CD14-positive monocyte (primary cell): ENCODE data around the gene FHIT. TPM values are rescaled to one million over a fixed set of nuclear protein-coding genes. Genes with fewer than 3 reads are reported as not detected.

Source experiments
- DNase-seq, 3 donors: peaks; one replicate each; pipeline ENCODE4 v3.0.0-alpha.2; 2011 to 2022
- H2AFZ ChIP-seq: 2 replicates; pipeline ENCODE4 v1.6.0; 2012; ENCODE audit warnings: mild to moderate bottlenecking, low read depth, low read length, inconsistent platforms; ENCODE audit not compliant: insufficient read depth, poor library complexity, severe bottlenecking
- H3K27ac ChIP-seq, 2 donors: 1 replicate in 1 of 2; 2 replicates in 1 of 2; pipeline ENCODE4 v1.5.1; 2012 to 2013; ENCODE audit warnings: low read length in 2 of 2, control low read depth in 1 of 2, inconsistent platforms in 1 of 2, low read depth in 1 of 2, mild to moderate bottlenecking in 1 of 2
- H3K27me3 ChIP-seq, 2 donors: one replicate each; pipeline versions ENCODE4 v1.6.0 to v1.6.1; 2011 to 2013; ENCODE audit warnings: low read length in 2 of 2; ENCODE audit not compliant: control insufficient read depth in 2 of 2, insufficient read depth in 2 of 2
- H3K36me3 ChIP-seq, 2 donors: replicated peaks in 1 of 2; 1 replicate in 1 of 2; 2 replicates in 1 of 2; pipeline versions ENCODE4 v1.5.1 to v1.6.1; 2012 to 2013; ENCODE audit warnings: low read length in 2 of 2, control low read depth in 1 of 2, inconsistent platforms in 1 of 2, mild to moderate bottlenecking in 1 of 2; ENCODE audit not compliant: insufficient read depth in 2 of 2, control insufficient read depth in 1 of 2
- H3K4me1 ChIP-seq, 2 donors: 1 replicate in 1 of 2; 2 replicates in 1 of 2; pipeline versions ENCODE4 v1.5.1 to v1.6.1; 2012 to 2013; ENCODE audit warnings: low read length in 2 of 2, control low read depth in 1 of 2, inconsistent platforms in 1 of 2, mild to moderate bottlenecking in 1 of 2, moderate library complexity in 1 of 2; ENCODE audit not compliant: insufficient read depth in 2 of 2, control insufficient read depth in 1 of 2
- H3K4me2 ChIP-seq: replicated peaks from 2 replicates; pipeline ENCODE3; 2012; ENCODE audit warnings: low read length, moderate library complexity, mild to moderate bottlenecking; ENCODE audit not compliant: poor library complexity, severe bottlenecking; ENCODE audit errors: extremely low read depth
- H3K4me3 ChIP-seq, 3 experiments: fragments of 200-600 bp in 1 of 3; sonication (generic) in 1 of 3; replicated peaks in 1 of 3; 1 replicate in 2 of 3; 2 replicates in 1 of 3; pipeline ENCODE4 v1.5.1; 2011 to 2013; ENCODE audit warnings: low read length in 3 of 3, mild to moderate bottlenecking in 3 of 3, control low read depth in 2 of 3, low read depth in 2 of 3, inconsistent platforms in 1 of 3, moderate library complexity in 1 of 3
- H3K79me2 ChIP-seq: 2 replicates; pipeline ENCODE4 v1.6.0; 2012; ENCODE audit warnings: mild to moderate bottlenecking, control low read depth, inconsistent platforms, low read length, moderate library complexity; ENCODE audit not compliant: insufficient read depth
- H3K9ac ChIP-seq: 2 replicates; pipeline ENCODE4 v1.6.0; 2017; ENCODE audit warnings: low read length, mild to moderate bottlenecking; ENCODE audit not compliant: insufficient read depth, poor library complexity, severe bottlenecking
- H3K9me3 ChIP-seq, 2 donors: replicated peaks in 1 of 2; 1 replicate in 1 of 2; 2 replicates in 1 of 2; pipeline versions ENCODE4 v1.5.1 to v1.6.1; 2012 to 2013; ENCODE audit warnings: low read length in 2 of 2, control low read depth in 1 of 2; ENCODE audit not compliant: control insufficient read depth in 1 of 2, insufficient read depth in 1 of 2
- H4K20me1 ChIP-seq: 2 replicates; pipeline ENCODE4 v1.6.0; 2012; ENCODE audit warnings: mild to moderate bottlenecking, low read length, control low read depth, moderate library complexity; ENCODE audit not compliant: insufficient read depth
- H3K27ac Mint-ChIP-seq, 7 donors: one replicate each; pipeline ENCODE4 v1.8.0; 2020; ENCODE audit warnings: mild to moderate bottlenecking in 7 of 7, mixed read lengths in 7 of 7, moderate library complexity in 6 of 7, inconsistent platforms in 2 of 7
- H3K27me3 Mint-ChIP-seq, 3 donors: one replicate each; pipeline ENCODE4 v1.8.0; 2021 to 2022; ENCODE audit warnings: low read depth in 3 of 3, mild to moderate bottlenecking in 3 of 3, mixed read lengths in 3 of 3, moderate library complexity in 3 of 3, inconsistent platforms in 1 of 3
- H3K36me3 Mint-ChIP-seq, 2 donors: one replicate each; pipeline ENCODE4 v1.8.0; 2020; ENCODE audit warnings: mixed read lengths in 2 of 2, inconsistent platforms in 1 of 2, mild to moderate bottlenecking in 1 of 2
- H3K4me1 Mint-ChIP-seq: one replicate; pipeline ENCODE4 v1.8.0; 2020; ENCODE audit warnings: mild to moderate bottlenecking, mixed read lengths
- H3K4me3 Mint-ChIP-seq, 2 donors: one replicate each; pipeline ENCODE4 v1.8.0; 2020; ENCODE audit warnings: mild to moderate bottlenecking in 2 of 2, mixed read lengths in 2 of 2, moderate library complexity in 1 of 2
- H3K9me3 Mint-ChIP-seq, 7 donors: one replicate each; pipeline ENCODE4 v1.8.0; 2020 to 2022; ENCODE audit warnings: mixed read lengths in 7 of 7, mild to moderate bottlenecking in 6 of 7, moderate library complexity in 6 of 7, inconsistent platforms in 2 of 7
- WGBS: methylation state at CpG from one replicate; pipeline ENCODE4 v1.1.5; 2013; ENCODE audit warnings: missing lambda C conversion rate; ENCODE audit not compliant: insufficient coverage; 5-methylcytosine and 5-hydroxymethylcytosine counted together
- intact Hi-C, 2 donors: fragments of 100-400 bp; cut with micrococcal nuclease; formaldehyde crosslinking; loops; one replicate each; pipeline versions ENCODE4 v1.15.0 to v1.15.1; 2023
- polyA plus RNA-seq, 3 donors: library from polyadenylated mRNA; depleted of rRNA in 1 of 3; unstranded in 2 of 3; stranded (reverse) in 1 of 3; fragments of 300-500 nt in 2 of 3; fragments of >200 nt in 1 of 3; fragmentation: Illumina TruSeq in 2 of 3; gene quantifications; 1 replicate in 2 of 3; 2 replicates in 1 of 3; pipeline ENCODE4 v1.2.3, GENCODE V29; 2012 to 2021
- TF ChIP-seq, protein P1 (sequence below): fragments of 200-600 bp; IDR thresholded peaks from one replicate; pipeline ENCODE4 v1.8.0; 2022; ENCODE audit warnings: antibody characterized with exemption, mild to moderate bottlenecking

FHIT gene
- polyA plus RNA-seq, 3 donors: 1.7 to 3.4 (median 3.2) TPM

DNA sequence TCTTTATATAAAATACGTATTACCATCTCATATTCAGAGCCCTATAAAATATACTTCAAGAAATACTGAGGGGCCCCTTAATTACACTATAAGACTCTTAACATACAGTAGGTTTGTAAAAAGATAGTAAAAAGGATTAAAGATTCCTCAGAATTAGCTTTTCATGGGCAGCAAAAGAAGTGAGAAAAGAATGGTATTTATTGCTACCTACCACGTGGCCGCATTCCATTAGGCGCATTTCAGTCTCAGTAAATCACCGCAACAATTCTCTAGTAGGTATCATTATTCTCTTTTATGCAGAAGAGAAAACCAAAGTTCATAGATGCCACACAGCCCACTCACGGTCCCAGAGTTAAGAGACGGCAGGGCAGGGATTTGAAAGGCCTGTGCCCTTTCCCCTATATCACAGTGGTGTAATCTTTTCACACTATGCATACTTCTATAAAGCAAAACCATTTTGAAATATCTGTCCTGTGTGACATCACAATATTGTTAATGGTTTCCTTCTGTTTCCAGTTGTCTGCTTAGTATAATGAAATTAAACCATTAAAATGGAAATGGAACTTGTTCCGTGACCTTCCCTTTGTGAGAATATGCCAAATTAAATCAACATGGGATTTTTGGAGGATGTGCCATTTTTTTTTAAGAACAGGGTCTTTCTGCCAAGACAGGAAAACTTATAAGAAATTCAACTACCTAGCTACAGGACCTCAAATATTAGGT, 1072.2 kb downstream of the FHIT start:
- WGBS: 100% methylated on average over 1 of the region's 8 CpGs
- peaks cover 0 to 4% (median 0%) of the 10 kb centered on the region in 7 donors for H3K9me3 Mint-ChIP-seq
- Histone ChIP-seq H2AFZ (no peak overlapping the region), H3K4me1 (no peaks in the 10 kb centered on the region), H3K27ac (no peak overlapping the region), H3K9ac (no peak overlapping the region), H3K27me3 (no peaks in the 10 kb centered on the region), H3K36me3 (no peaks in the 10 kb centered on the region), H3K9me3 (no peaks in the 10 kb centered on the region), H3K4me2 (no peak overlapping the region), H3K79me2 (no peaks in the 10 kb centered on the region), H3K4me3 (no peak overlapping the region), H4K20me1 (no peaks in the 10 kb centered on the region)
- no peak overlapping the region for H3K4me3 Mint-ChIP-seq
- DNase-seq: no peak
- intact Hi-C loops: no loop called here
- H3K36me3 Mint-ChIP-seq: no peaks in the 10 kb centered on the region
- H3K4me1 Mint-ChIP-seq: no peaks in the 10 kb centered on the region
- no peak overlapping the region for H3K27ac Mint-ChIP-seq
- peaks cover 0 to 2% (median 0%) of the 10 kb centered on the region in 3 donors for H3K27me3 Mint-ChIP-seq
- TF ChIP-seq, protein P1, sequence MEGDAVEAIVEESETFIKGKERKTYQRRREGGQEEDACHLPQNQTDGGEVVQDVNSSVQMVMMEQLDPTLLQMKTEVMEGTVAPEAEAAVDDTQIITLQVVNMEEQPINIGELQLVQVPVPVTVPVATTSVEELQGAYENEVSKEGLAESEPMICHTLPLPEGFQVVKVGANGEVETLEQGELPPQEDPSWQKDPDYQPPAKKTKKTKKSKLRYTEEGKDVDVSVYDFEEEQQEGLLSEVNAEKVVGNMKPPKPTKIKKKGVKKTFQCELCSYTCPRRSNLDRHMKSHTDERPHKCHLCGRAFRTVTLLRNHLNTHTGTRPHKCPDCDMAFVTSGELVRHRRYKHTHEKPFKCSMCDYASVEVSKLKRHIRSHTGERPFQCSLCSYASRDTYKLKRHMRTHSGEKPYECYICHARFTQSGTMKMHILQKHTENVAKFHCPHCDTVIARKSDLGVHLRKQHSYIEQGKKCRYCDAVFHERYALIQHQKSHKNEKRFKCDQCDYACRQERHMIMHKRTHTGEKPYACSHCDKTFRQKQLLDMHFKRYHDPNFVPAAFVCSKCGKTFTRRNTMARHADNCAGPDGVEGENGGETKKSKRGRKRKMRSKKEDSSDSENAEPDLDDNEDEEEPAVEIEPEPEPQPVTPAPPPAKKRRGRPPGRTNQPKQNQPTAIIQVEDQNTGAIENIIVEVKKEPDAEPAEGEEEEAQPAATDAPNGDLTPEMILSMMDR: no peak

DNA sequence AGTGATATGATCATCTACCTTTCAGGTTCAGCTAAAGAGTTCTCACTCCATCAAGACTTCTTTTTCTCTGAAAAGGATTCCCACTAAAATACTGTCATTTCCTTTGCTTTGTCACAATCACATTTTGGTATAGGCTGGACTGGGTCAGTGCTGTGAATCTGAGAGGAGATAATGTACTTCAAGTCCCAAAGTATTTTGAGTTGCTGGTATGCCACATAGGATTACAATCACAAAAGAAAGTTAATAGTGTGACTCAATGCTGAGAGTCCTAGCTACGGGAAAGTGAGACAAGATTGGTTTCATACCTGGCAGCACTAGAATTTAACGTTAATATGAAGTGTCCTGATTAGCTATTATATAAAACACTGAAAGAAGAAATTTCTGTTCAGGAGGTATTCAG, 1073.5 kb downstream of the FHIT start:
- H3K4me3 ChIP-seq: no peak overlapping the region
- H3K9ac ChIP-seq: no peak overlapping the region
- Mint-ChIP-seq H3K36me3 (no peaks in the 10 kb centered on the region), H3K4me3 (no peak overlapping the region), H3K27ac (no peak overlapping the region), H3K4me1 (no peaks in the 10 kb centered on the region), H3K9me3 (peaks cover 0 to 8% (median 0%) of the 10 kb centered on the region in 7 donors), H3K27me3 (peaks cover 0 to 2% (median 0%) of the 10 kb centered on the region in 3 donors)
- no peaks in the 10 kb centered on the region for H4K20me1 ChIP-seq
- no peaks in the 10 kb centered on the region for H3K79me2 ChIP-seq
- H3K27ac ChIP-seq: no peak overlapping the region
- TF ChIP-seq, protein P1: no peak
- DNase-seq: no peak
- intact Hi-C loops: no loop called here
- H3K27me3 ChIP-seq: no peaks in the 10 kb centered on the region
- no peak overlapping the region for H2AFZ ChIP-seq
- H3K4me2 ChIP-seq: no peak overlapping the region
- H3K9me3 ChIP-seq: no peaks in the 10 kb centered on the region
- no peaks in the 10 kb centered on the region for H3K36me3 ChIP-seq
- no peaks in the 10 kb centered on the region for H3K4me1 ChIP-seq
- WGBS: no CpG with 5 or more reads among the region's 2 CpGs
